ENCODE results near the gene NHEJ1.
"Not testable (repeated sequence)": the region's sequence is repeated elsewhere in the genome, so short reads cannot be mapped to it uniquely, and the experiment has no call there.

Gene NHEJ1, protein sequence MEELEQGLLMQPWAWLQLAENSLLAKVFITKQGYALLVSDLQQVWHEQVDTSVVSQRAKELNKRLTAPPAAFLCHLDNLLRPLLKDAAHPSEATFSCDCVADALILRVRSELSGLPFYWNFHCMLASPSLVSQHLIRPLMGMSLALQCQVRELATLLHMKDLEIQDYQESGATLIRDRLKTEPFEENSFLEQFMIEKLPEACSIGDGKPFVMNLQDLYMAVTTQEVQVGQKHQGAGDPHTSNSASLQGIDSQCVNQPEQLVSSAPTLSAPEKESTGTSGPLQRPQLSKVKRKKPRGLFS

DNA sequence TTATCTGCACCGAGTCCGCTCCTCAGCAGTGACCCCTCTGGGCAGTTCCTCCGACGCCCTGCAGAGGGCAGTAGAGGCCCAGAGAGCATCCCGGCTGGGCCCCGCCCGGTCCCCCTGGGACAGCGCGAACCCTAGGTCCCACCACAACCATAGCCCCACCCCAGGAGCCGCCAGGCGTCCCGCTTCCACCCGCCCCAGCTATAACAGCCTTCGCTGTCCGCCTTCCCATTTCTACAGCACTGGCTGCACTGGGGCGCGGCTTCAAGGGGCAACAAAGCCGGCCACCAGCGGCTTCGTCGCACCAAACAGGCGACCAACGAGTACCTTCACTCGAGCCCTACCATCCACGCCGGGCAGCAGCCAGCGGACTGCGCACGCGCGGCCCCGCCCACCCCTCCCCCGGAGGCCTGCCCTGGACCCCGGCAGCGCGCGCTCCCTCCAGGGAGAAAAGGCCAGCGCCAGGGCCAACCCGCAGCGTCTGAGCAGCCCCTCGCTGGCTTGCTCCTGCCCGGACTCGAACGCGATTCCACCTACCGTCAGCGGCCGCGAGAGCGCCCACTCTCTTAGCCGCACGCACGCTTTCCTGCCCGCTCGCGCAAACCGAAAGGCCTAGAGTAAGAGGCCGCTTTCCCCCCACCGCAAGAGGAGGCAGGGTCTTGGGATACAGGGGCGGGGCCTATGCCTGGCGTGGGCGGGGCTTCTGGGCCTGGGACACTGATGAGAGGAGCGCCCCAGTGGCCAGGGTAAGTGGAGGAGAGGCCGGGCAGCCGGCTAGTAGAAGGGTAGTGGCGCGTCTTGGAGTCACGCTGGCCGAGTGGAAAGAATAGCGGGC lies at the start of gene NHEJ1:
Gene NHEJ1, minus strand, starts transcription at position 630 of the 832 bp plus-strand sequence. CDS start 2,453 bp downstream, outside the sequence.
- in situ Hi-C loops (cut with HindIII; ENCODE audit: low sequenced_read_pairs) = no loop called here

DNA sequence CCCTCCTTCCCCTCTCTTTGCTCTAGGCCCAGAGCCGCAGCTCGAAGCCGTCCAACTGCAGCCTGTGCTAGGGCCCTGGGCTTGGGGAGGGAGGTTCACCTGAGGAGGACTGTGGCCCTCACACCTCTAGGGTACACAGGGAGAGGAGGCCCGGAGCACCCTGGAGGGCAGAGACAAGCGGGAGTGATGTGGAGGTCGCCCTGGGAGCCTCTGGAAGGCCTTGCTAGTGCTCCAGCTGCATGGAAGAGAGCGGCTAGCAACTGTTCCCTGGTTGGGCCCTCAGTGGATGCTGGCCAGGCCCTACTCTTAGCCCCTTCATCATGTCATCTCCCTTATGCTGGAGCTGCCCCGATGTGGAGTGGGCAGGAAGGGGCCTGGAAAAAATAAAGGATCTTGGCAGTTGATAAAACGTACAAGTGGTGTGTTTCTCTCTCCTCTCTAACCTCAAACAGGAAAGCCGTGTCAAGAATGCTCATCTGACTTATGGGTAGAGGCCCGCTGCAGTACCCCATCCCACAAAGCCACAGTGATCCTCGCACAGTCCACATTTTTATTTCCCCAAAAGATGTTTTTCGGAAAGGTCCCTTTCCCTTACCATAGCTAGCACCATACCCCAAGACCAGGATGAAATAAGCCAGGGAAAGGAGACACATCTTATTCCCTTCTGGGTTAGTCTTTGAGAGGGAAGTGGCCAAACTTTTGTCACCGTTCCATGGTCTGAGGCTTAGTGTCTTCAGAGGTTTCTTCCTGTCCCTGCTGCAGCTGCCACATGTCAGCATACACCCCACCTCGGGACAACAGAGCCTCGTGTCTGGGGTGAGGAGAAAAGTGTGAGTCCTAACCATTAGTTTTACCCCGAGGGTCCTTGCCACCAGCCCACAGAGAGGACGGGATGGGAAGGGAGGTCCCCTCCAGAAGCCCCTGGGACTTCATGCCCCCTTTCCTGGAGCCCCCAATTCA lies 48.9 kb upstream of the NHEJ1 start:
- in situ Hi-C loops (cut with HindIII; ENCODE audit: low sequenced_read_pairs) = no loop called here

DNA sequence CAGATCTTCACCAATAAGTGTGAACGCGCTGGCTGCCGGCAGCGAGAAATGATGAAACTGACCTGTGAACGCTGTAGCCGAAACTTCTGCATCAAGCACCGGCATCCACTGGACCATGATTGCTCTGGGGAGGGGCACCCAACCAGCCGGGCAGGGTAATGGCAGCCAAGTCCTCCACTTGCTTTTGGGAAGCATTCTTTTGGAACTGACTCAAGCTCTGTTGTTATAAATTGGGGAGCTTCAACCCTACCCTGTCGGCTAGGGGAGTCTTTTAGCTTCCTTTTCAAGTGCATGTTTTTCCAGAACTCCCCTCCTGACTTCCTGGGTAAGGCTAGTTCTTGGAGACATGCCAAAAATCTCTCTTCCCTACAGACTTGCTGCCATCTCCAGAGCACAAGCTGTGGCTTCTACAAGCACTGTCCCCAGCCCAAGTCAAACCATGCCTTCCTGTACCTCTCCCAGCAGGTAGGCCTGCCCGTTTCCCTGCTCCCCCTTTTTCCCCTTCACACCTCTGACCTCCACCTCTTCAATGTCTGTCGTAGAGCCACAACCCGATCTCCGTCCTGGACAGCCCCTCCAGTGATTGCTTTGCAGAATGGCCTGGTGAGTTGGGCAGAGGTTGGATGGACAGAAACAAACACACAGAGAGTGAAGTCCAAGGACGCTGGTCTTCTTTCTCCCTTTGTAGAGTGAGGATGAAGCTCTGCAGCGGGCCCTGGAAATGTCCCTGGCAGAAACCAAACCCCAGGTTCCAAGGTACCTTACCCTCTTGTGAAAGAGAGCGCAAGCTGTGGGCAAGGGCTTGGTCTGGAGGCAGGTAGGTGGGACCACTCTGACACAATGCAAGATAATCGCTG lies 47.5 kb upstream of the NHEJ1 start:
- in situ Hi-C loops (cut with HindIII; ENCODE audit: low sequenced_read_pairs) = no loop called here

DNA sequence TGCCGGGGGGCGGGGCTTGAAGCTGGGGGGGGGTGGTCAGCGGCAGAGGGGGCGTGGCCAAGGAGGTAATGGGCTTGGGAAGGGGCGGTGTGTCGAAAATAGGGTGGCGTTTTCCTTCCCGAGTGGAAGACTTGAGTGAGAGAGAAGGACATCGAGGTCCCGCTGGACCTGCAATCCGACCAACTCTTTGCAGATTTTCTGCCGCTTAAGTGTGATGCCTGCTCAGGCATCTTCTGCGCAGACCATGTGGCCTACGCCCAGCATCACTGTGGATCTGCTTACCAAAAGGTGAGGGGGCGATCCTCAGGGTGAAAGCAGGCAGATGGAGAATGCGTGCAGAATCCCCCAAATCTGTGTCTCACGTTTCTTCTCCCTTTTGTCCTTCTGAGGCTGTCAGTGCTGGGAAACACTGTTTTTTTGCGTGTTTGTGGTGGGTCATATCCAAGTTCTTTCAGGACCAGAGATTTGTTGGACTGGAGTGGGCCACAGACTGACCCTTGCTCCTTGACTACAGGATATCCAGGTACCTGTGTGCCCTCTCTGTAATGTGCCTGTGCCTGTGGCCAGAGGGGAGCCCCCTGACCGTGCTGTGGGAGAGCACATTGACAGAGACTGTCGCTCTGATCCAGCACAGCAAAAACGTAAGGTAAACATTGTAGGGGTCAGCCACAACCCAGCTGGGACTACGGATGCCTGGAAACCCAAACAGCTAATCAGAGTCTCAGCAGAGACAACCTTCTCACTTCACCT lies 46.7 kb upstream of the NHEJ1 start:
- in situ Hi-C loops (cut with HindIII; ENCODE audit: low sequenced_read_pairs) = no loop called here

DNA sequence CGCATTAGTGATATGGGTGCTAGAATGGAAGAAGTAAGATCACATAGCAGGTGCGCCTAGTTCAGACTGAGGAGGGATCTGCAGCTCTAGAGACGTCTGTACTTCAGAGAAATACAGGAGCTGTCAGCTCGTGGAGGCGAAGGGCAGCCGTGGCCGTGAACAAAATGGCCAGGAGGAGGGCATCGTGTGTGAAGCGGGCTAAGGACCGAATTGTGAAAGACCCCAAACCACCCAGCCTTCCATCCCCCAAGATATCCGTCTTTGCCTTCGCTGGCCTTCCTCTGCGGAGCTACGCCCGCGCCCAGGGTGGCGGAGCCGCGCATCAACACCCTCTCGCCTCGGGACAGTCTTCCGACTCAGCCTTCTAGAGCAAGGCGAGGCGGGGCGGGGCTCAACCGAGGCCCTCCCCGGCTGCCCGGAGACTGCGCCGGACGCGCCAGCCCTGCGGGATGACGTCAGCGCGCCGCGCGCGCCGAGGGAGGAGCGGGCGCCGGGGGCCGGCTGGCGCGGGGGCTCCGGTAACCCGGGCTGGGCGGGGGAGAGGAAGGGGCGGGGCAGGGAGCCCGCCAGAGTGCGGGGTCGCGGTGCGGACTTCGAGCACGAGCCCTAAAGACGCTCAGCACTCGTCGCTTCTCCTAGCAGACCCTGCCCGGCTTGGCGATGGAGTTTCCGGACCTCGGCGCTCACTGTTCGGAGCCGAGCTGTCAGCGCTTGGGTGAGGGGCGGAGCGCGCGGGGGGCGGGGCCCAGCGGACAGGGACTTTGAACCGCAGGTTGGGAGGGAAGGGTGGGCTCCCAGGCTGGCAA lies 45.9 kb upstream of the NHEJ1 start, which contains the start of gene ZFAND2B:
Gene ZFAND2B, plus strand, starts transcription at position 455 of the 806 bp plus-strand sequence. Its CDS starts 206 bp downstream, at position 661.
- in situ Hi-C loops (cut with HindIII; ENCODE audit: low sequenced_read_pairs) = no loop called here

DNA sequence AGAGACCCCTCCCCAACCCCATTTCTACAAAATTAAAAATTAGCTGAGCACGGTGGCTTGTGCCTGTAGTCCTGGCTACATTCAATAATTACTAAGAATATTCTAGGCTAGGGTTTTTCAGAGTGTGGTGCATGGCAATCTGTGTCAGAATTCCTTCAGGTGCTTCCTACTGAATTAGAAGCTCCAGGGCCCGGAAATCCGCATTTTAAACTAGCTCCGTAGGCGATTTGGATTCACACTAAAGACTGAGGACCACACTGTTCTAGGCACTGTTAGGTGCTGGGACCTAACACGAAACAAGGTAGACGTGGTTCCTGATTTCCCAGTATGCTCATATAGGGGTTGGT lies 45.3 kb upstream of the NHEJ1 start:
- in situ Hi-C loops (cut with HindIII; ENCODE audit: low sequenced_read_pairs) = no loop called here

DNA sequence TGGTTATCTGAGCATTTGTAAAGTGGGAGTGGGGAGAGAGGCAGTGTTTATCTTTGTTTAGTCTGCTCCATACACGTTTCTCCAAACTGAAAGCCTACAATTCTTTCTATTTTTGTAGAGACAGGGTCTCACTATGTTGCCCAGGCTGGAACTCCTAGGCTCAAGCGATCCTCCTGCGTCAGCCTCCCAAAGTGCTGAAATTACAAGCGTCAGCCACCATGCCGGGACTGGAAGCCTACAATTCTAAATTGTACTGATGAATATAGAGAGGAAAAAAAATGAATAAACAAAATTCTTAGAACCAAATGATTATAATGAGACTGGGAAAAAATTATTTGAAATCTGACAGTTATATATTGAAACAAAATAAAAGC lies 44.5 kb upstream of the NHEJ1 start:
- in situ Hi-C loops (cut with HindIII; ENCODE audit: low sequenced_read_pairs) = no loop called here

DNA sequence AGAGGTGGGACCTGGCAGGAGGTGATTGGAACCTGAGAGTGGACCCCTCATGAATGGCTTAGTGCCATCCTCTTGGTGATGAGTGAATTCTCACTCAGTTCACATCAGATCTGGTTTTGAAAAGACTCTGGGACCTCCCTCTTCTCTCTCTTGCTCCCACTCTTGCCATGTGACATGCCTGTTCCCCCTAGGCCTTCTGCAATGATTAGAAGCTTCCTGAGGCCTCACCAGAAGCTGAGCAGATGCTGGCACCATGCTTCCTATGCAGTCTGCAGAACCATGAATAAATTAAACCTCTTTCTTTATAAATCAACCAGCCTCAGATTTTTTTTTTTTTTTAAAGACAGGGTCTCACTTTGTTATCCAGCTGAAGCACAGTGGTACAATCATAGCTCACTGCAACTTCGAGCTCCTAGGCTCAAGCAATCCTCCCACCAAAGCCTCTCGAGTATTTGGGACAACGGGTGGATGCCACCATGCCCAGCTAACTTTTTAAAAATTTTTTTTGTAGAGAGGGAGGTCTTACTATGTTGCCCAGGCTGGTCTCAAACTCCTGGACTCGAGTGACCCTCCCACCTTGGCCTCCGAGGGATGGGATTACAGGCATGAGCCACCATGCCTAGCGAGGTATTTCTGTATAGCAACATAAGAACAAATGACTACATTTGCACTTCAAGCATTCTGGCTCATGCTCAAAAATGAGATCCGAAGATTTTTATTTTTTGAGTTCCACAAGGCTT lies 44.0 kb upstream of the NHEJ1 start:
- in situ Hi-C loops (cut with HindIII; ENCODE audit: low sequenced_read_pairs) = no loop called here

DNA sequence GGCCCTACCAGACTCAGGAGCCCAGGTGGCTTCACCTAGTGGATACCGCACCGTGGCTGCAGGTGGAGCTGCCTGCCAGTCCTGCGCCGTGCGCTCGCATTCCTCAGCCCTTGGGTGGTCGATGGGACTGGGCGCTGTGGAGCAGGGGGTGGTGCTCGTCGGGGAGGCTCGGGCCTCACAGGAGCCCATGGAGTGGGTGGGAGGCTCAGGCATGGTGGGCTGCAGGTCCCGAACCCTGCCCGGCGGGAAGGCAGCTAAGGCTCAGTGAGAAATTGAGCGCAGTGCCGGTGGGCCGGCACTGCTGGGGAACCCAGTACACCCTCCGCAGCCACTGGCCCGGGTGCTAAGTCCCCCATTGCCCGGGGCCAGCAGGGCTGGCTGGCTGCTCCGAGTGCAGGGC lies 40.7 kb upstream of the NHEJ1 start:
- in situ Hi-C loops (cut with HindIII; ENCODE audit: low sequenced_read_pairs) = not testable (repeated sequence)

DNA sequence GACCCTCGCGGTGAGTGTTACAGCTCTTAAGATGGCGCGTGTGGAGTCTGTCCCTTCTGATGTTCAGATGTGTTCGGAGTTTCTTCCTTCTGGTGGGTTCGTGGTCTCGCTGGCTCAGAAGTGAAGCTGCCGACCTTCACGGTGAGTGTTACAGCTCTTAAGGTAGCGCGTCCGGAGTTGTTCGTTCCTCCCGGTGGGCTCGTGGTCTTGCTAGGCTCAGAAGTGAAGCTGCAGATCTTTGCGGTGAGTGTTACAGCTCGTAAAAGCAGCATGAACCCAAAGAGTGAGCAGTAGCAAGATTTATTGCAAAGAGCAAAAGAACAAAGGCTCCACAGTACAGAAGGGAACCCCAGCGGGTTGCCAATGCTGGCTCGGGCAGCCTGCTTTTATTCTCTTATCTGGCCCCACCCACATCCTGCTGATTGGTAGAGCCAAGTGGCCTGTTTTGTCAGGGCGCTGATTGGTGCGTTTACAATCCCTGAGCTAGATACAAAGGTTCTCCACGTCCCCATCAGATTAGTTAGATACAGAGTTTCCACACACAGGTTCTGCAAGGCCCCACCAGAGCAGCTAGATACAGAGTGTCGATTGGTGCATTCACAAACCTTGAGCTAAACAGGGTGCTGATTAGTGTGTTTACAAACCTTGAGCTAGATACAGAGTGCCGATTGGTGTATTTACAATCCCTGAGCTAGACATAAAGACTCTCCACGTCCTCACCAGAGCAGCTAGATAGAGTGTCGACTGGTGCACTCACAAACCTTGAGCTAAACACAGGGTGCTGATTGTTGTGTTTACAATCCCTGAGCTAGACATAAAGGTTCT lies 40.1 kb upstream of the NHEJ1 start:
- in situ Hi-C loops (cut with HindIII; ENCODE audit: low sequenced_read_pairs) = not testable (repeated sequence)

DNA sequence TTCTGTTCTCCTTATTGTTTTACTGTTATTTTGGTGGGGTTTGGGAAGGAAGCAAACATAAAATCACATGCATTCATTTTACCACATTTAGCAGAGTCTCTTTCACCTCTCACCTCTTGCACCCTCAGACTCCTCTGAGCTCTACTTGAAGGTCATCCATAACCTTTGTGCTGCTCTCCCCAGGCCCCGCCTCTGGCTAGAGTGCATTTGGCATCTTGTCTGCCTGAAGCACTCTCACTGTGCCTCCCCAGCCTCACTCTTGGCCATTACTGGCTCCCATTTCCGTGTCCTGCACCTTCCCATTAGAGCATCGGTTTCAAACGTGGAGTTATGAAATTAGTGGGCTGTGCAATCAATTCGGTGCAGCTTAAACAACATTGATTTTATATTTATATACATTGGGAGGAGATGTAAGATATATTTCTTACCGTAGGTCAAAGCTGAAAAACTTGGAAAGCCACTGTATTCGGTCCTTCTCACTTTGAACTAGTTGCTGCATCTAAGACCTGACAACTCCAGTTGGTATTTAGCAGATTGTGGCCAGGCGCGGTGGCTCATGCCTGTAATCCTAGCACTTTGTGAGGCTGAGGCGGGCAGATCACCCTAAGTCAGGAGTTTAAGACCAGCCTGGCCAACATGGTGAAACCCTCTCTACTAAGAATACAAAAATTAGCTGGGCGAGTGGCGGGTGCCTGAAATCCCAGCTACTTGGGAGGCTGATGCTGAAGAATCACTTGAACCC lies 39.0 kb upstream of the NHEJ1 start:
- in situ Hi-C loops (cut with HindIII; ENCODE audit: low sequenced_read_pairs) = no loop called here

DNA sequence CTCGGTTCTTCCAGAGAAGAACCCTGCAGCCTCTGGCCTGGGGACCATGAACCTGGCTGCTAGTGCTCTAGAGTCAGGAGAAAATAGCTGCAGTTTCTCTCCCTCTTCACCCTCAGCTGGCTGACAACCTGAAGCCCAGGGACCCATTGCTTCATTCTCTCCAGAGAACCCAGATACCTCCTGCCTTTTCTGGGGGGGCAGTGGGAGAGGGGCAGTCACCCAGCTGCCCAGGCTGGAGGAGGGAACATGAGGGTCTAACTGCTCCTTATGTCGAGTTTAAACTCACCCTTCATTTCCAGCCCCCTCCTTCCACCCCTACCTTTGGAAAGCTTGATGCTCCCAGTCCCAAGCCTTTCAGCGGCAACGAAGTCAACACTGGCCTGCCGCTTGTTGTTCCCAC lies 38.4 kb upstream of the NHEJ1 start:
- in situ Hi-C loops (cut with HindIII; ENCODE audit: low sequenced_read_pairs) = no loop called here

DNA sequence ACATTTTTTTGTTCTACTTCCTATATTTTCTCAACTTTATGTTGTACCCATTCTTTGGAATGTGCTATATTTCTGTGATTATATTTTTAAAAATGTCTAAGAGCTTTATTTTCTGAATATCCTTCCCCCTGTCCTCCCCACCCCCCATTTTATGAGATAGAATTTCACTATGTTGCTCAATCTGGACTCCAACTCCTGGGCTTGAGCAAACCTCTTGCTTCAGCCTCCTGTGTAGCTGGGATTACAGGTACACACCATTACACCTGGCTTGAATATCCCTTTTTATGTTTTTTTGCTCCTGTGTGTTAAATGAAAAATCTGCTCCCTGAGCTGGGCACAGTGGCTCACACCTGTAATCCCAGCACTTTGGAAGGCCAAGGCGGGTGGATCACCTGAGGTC lies 36.8 kb upstream of the NHEJ1 start:
- in situ Hi-C loops (cut with HindIII; ENCODE audit: low sequenced_read_pairs) = no loop called here

DNA sequence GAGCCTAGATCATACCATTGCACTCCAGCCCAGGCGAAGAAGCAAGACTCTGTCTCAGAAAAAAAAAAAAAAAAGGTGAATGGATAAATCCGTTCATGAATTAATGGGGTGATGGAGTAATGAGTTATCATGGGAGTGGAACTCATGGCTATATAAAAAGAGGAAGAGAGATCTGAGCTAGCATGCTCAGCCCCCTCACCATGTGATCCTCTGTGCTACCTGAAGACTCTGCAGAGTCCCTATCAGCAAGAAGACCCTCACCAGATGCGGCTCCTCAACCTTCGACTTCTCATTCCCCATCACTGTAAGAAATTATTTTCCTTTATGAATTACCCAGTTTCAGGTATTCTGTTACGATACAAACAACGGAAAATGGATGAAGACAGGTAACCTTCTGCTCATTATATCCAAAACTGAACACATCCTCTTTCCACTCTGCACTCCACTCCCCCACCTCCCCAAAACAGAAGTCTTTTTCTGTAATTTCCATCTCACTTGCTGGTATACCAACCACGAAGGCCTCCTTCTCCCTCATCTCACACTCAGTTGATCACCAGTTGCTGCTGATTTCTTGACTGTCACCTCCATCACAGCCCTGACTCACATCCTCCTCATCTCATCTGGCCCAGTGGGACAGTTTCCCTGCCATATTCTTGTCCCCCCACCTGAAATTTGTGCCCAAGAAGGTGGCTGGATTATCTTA lies 26.3 kb upstream of the NHEJ1 start:
- in situ Hi-C loops (cut with HindIII; ENCODE audit: low sequenced_read_pairs) = no loop called here

DNA sequence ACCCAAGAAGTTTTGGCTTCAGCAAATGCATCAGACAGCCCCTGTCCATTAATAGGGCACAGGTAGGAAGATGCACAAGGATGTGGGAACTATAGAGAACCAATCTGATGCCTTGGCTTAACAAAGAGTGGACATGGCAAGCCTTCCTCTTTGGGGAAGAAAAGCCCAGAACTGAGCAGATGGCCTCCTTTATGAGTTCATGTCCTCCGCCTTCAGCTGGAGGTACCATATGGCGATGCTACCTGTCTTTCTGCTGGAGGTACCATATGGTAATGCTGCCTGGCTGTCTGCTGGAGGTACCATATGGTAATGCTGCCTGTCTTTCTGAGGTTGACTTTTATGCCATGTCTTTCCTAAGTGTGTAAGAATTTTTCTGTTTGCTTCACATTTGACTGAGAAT lies 23.5 kb upstream of the NHEJ1 start:
- in situ Hi-C loops (cut with HindIII; ENCODE audit: low sequenced_read_pairs) = no loop called here

All from DLD1 (cell line).